Transverse colon (tissue), 4 donors: ENCODE data around the gene SF3A2. TPM values are rescaled to one million over a fixed set of nuclear protein-coding genes. Genes with fewer than 3 reads are reported as not detected.

ENCODE experiments used
- DNase-seq: peaks from one replicate; pipeline ENCODE4 v3.0.0-alpha.2; 2019
- H3K27ac ChIP-seq, 4 donors: fragments of 200-600 bp; sonication (generic); 2 replicates each; pipeline ENCODE4 v1.5.1; 2016 to 2018; ENCODE audit warnings: inconsistent platforms in 4 of 4
- H3K27me3 ChIP-seq: fragments of 200-600 bp; sonication (generic); 2 replicates; pipeline ENCODE4 v1.5.1; 2017; ENCODE audit warnings: inconsistent platforms
- H3K36me3 ChIP-seq, 4 donors: fragments of 200-600 bp; sonication (generic); 2 replicates each; pipeline ENCODE4 v1.5.1; 2017 to 2019; ENCODE audit warnings: inconsistent platforms in 4 of 4
- H3K4me1 ChIP-seq, 4 donors: fragments of 200-600 bp; sonication (generic); 2 replicates each; pipeline ENCODE4 v1.5.1; 2017 to 2020; ENCODE audit warnings: inconsistent platforms in 4 of 4
- H3K4me3 ChIP-seq, 4 donors: fragments of 200-600 bp; sonication (generic); 1 replicate in 1 of 4; 2 replicates in 3 of 4; pipeline versions ENCODE4 v1.5.1 to v1.6.1; 2017 to 2019; ENCODE audit warnings: inconsistent platforms in 4 of 4
- H3K9me3 ChIP-seq, 2 donors: fragments of 200-600 bp; sonication (generic); 2 replicates each; pipeline ENCODE4 v1.5.1; 2017 to 2019; ENCODE audit warnings: inconsistent platforms in 2 of 2
- CTCF ChIP-seq, 5 experiments: fragments of 200-600 bp in 3 of 5; fragments of 450-650 bp in 2 of 5; sonication (generic) in 3 of 5; IDR thresholded peaks; 1 replicate in 2 of 5; 2 replicates in 3 of 5; pipeline ENCODE4 v1.5.1; 2016 to 2017; ENCODE audit warnings: antibody characterized with exemption in 5 of 5, inconsistent platforms in 3 of 5, mild to moderate bottlenecking in 2 of 5, moderate library complexity in 1 of 5
- EP300 ChIP-seq: sonication (generic); formaldehyde crosslinking; IDR thresholded peaks from one replicate; pipeline ENCODE4 v1.6.1; 2017; ENCODE audit warnings: antibody characterized with exemption, low read depth
- POLR2A ChIP-seq: fragments of 450-650 bp; IDR thresholded peaks from one replicate; pipeline ENCODE4 v1.6.1; 2016; ENCODE audit warnings: antibody characterized with exemption, mild to moderate bottlenecking, moderate library complexity
- POLR2AphosphoS5 ChIP-seq, 3 donors: sonication (generic); formaldehyde crosslinking; IDR thresholded peaks; one replicate each; pipeline ENCODE4 v1.6.1; 2016; ENCODE audit warnings: antibody characterized with exemption in 3 of 3
- WGBS, 2 donors: methylation state at CpG; one replicate each; pipeline ENCODE4 v1.1.5; 2018; ENCODE audit warnings: low coverage in 1 of 2; 5-methylcytosine and 5-hydroxymethylcytosine counted together
- in situ Hi-C, 4 donors: fragments of 200-750 bp; cut with MboI; loops; one replicate each; pipeline versions ENCODE4 v1.15.0 to v1.15.1; 2017; ENCODE audit warnings: low sequenced_read_pairs in 3 of 4, low pct_ligation_motif_present in 1 of 4, low pct_unique_long_range_greater_than_20kb in 1 of 4
- intact Hi-C: fragments of 100-400 bp; cut with DNase I; formaldehyde crosslinking; loops from one replicate; pipeline ENCODE4 v1.15.1; 2023; ENCODE audit warnings: low total_unique reads
- total RNA-seq, 4 donors: library from RNA; depleted of rRNA; stranded (reverse); fragments of >200 nt; gene quantifications; one replicate each; pipeline ENCODE4 v1.1.0, GENCODE V29; 2016

Gene SF3A2
- total RNA-seq, 4 donors from 2014 or later = 35.8 to 54.6 (median 41.6) TPM

GRCh38 chr19:2255982-2256685 is 19.5 kb downstream of the SF3A2 start, which contains the start of gene JSRP1:
JSRP1 (minus strand) TSS chr19:2256417; CDS start chr19:2255314, 1,103 bp downstream.
- peaks cover 9 to 36% (median 31%) of the 10 kb centered on the region in 4 donors for H3K4me1 ChIP-seq
- DNase-seq = no peak
- H3K36me3 ChIP-seq = no peaks in the 10 kb centered on the region
- WGBS, 2 donors = 75% methylated on average over 24 of the region's 24 CpGs; no CpG with 5 or more reads in 1 of the 2 donors
- in situ Hi-C loops = loop anchor here in 1 of 4 donors (25.0 kb wide), 1 partner anchor 94 kb away; the partner anchor contains the start of genes AP3D1 and DOT1L
- H3K9me3 ChIP-seq = no peaks in the 10 kb centered on the region
- TF ChIP-seq EP300 (no peak), POLR2AphosphoS5 (IDR thresholded peaks at IDR 0.05) (no peak), CTCF (IDR thresholded peaks at IDR 0.05) (no peak), POLR2A (no peak)
- H3K27ac ChIP-seq = no peak within 1 kb of the TSS
- intact Hi-C loops = no loop called here
- peaks cover 34% of the 10 kb centered on the region for H3K27me3 ChIP-seq
- no peak within 1 kb of the TSS for H3K4me3 ChIP-seq

GRCh38 chr19:2259336-2259735 is 22.7 kb downstream of the SF3A2 start:
- no peak for DNase-seq
- Histone ChIP-seq H3K4me1 (peaks cover 0 to 18% (median 9%) of the 10 kb centered on the region in 4 donors), H3K27ac (peak overlapping the region in 1 of 4 donors; percentile 79), H3K4me3 (no peak overlapping the region), H3K36me3 (no peaks in the 10 kb centered on the region), H3K9me3 (no peaks in the 10 kb centered on the region), H3K27me3 (peaks cover 2% of the 10 kb centered on the region)
- no peak for TF ChIP-seq EP300
- TF ChIP-seq CTCF (IDR thresholded peaks at IDR 0.05) = no peak
- no peak for TF ChIP-seq POLR2A
- TF ChIP-seq POLR2AphosphoS5 (IDR thresholded peaks at IDR 0.05) = no peak
- in situ Hi-C loops (loop anchor here in 1 of 4 donors (25.0 kb wide), 1 partner anchor 97 kb away; the partner anchor contains the start of genes AP3D1 and DOT1L), intact Hi-C loops (no loop called here)
- WGBS, 2 donors = 80 to 86% methylated on average over 5 of the region's 5 CpGs

- Histone ChIP-seq H3K9me3 (no peaks in the 10 kb centered on the region), H3K4me3 (peak overlapping the region in 1 of 4 donors; percentile 12), H3K27me3 (no peaks in the 10 kb centered on the region), H3K27ac (peak overlapping the region; percentile 43 to 79 (median 72)), H3K36me3 (no peaks in the 10 kb centered on the region), H3K4me1 (peaks cover 0 to 18% (median 9%) of the 10 kb centered on the region in 4 donors)
- intact Hi-C loops = no loop called here
- peak; percentile 46 for DNase-seq
- WGBS, 2 donors = 37 to 50% methylated on average over 7 to 11 of the region's 11 CpGs
- in situ Hi-C loops = loop anchor here in 1 of 4 donors (25.0 kb wide), 1 partner anchor 98 kb away; the partner anchor contains the start of genes AP3D1 and DOT1L
- TF ChIP-seq POLR2A = no peak
- peak in 1 of 3 donors; percentile 38 for TF ChIP-seq POLR2AphosphoS5 (IDR thresholded peaks at IDR 0.05)
Observed at GRCh38 chr19:2260341-2260805, 23.7 kb downstream of the SF3A2 start.

- Histone ChIP-seq H3K36me3 (no peaks in the 10 kb centered on the region), H3K9me3 (no peaks in the 10 kb centered on the region), H3K27me3 (no peaks in the 10 kb centered on the region), H3K4me1 (peaks cover 2 to 22% (median 14%) of the 10 kb centered on the region in 4 donors), H3K27ac (peak overlapping the region in 3 of 4 donors; percentile 49 to 74 (median 69)), H3K4me3 (no peak overlapping the region)
- peak; percentile 66 for DNase-seq
- intact Hi-C loops = no loop called here
- in situ Hi-C loops = loop anchor here in 1 of 4 donors (25.0 kb wide), 1 partner anchor 99 kb away; the partner anchor contains the start of genes AP3D1 and DOT1L
- TF ChIP-seq EP300 (no peak), CTCF (IDR thresholded peaks at IDR 0.05) (peak; percentile 47 to 61 (median 56)), POLR2A (no peak), POLR2AphosphoS5 (IDR thresholded peaks at IDR 0.05) (no peak)
- WGBS, 2 donors = 72% methylated on average over 7 of the region's 7 CpGs; no CpG with 5 or more reads in 1 of the 2 donors
Observed at GRCh38 chr19:2261438-2262172, 25.0 kb downstream of the SF3A2 start.
